Thoracic aorta (tissue), 2 donors: ENCODE data around the gene MYO5A. TPM values are rescaled to one million over a fixed set of nuclear protein-coding genes. Genes with fewer than 3 reads are reported as not detected.

ENCODE experiments used
- ATAC-seq: fragments of 150-250 bp; one replicate; pipeline ENCODE4 v1.8.0; 2017; ENCODE audit warnings: low read depth; ENCODE audit not compliant: insufficient number of reproducible peaks, low FRiP score
- DNase-seq: peaks from one replicate; pipeline ENCODE4 v3.0.0-alpha.2; 2020; ENCODE audit warnings: low spot score
- H3K27ac ChIP-seq, 2 donors: fragments of 200-600 bp; sonication (generic); 1 replicate in 1 of 2; 2 replicates in 1 of 2; pipeline ENCODE4 v1.5.1; 2016; ENCODE audit warnings: mild to moderate bottlenecking in 2 of 2, moderate library complexity in 2 of 2
- H3K27me3 ChIP-seq: fragments of 200-600 bp; sonication (generic); replicated peaks from 2 replicates; pipeline ENCODE4 v1.6.0; 2016; ENCODE audit warnings: mild to moderate bottlenecking; ENCODE audit not compliant: insufficient read depth
- H3K36me3 ChIP-seq: fragments of 200-600 bp; sonication (generic); one replicate; pipeline ENCODE4 v1.5.1; 2016
- H3K4me1 ChIP-seq, 2 donors: fragments of 200-600 bp; sonication (generic); 1 replicate in 1 of 2; 2 replicates in 1 of 2; pipeline versions ENCODE4 v1.5.1 to v1.6.0; 2016; ENCODE audit warnings: low read depth in 2 of 2, mild to moderate bottlenecking in 1 of 2; ENCODE audit not compliant: control insufficient read depth in 1 of 2
- H3K4me3 ChIP-seq: fragments of 200-600 bp; sonication (generic); 2 replicates; pipeline ENCODE4 v1.5.1; 2016; ENCODE audit warnings: mild to moderate bottlenecking
- H3K9me3 ChIP-seq: fragments of 200-600 bp; sonication (generic); 2 replicates; pipeline ENCODE4 v1.5.1; 2016
- total RNA-seq, 2 donors: library from RNA; depleted of rRNA; stranded (reverse); fragments of >200 nt; gene quantifications; one replicate each; pipeline versions ENCODE4 v1.1.0 to v1.2.3, GENCODE V29; 2016
- TF ChIP-seq, protein P1 (sequence below): fragments of 200-600 bp; sonication (generic); IDR thresholded peaks from one replicate; pipeline ENCODE4 v1.5.1; 2019; ENCODE audit warnings: antibody characterized with exemption

Gene MYO5A
- total RNA-seq, 2 donors from 2014 or later: 37.6 to 58.8 TPM

DNA sequence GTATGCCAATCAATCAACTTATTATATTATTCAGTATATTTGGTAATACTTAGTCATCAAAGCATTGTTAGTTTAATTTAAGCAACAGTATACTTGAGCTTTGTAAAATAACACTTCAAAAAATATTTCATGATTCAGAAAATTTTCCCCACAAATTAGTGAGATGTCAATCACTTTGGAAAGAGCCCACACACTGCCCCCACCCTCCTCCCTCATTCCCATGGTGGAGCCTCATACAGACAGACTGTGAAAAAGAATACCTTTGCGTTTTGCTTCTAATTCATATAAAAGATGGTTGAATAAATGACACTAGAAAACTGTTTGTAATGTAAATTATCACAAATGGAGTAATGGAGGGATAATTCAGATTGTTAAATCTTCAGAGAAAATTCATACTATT lies 189.8 kb downstream of the MYO5A start:
- no peak overlapping the region for H3K4me3 ChIP-seq
- TF ChIP-seq, protein P1, sequence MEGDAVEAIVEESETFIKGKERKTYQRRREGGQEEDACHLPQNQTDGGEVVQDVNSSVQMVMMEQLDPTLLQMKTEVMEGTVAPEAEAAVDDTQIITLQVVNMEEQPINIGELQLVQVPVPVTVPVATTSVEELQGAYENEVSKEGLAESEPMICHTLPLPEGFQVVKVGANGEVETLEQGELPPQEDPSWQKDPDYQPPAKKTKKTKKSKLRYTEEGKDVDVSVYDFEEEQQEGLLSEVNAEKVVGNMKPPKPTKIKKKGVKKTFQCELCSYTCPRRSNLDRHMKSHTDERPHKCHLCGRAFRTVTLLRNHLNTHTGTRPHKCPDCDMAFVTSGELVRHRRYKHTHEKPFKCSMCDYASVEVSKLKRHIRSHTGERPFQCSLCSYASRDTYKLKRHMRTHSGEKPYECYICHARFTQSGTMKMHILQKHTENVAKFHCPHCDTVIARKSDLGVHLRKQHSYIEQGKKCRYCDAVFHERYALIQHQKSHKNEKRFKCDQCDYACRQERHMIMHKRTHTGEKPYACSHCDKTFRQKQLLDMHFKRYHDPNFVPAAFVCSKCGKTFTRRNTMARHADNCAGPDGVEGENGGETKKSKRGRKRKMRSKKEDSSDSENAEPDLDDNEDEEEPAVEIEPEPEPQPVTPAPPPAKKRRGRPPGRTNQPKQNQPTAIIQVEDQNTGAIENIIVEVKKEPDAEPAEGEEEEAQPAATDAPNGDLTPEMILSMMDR: no peak
- ATAC-seq (no peak), DNase-seq (no peak)
- no peak overlapping the region for H3K27ac ChIP-seq
- peaks cover 3% of the 10 kb centered on the region for H3K36me3 ChIP-seq
- H3K4me1 ChIP-seq: no peaks in the 10 kb centered on the region
- H3K27me3 ChIP-seq: no peaks in the 10 kb centered on the region
- no peaks in the 10 kb centered on the region for H3K9me3 ChIP-seq

DNA sequence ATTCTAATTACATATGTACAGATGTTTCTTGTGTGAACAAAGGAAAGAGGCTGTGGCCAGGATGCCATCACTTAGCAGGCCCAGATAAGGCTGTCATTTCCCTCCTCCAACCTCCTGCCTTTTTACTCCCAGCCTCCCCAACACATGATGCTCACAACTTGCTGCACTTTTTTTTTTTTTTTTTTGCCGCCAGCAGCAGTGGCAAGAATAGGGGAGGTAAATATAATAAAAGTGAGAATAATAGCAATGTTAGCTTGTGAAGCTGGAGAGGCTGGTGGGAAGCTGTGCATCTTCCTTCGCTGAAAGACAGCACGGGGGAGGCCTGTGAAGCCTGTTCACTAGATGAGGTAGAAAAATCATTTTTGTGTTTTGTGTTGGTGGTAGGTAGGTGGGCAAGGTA lies 190.6 kb downstream of the MYO5A start:
- no peak overlapping the region for H3K4me3 ChIP-seq
- no peak for DNase-seq
- TF ChIP-seq, protein P1: no peak
- H3K27ac ChIP-seq: no peak overlapping the region
- H3K9me3 ChIP-seq: no peaks in the 10 kb centered on the region
- H3K36me3 ChIP-seq: peaks cover 3% of the 10 kb centered on the region
- H3K4me1 ChIP-seq: no peaks in the 10 kb centered on the region
- H3K27me3 ChIP-seq: no peaks in the 10 kb centered on the region
- ATAC-seq: no peak

DNA sequence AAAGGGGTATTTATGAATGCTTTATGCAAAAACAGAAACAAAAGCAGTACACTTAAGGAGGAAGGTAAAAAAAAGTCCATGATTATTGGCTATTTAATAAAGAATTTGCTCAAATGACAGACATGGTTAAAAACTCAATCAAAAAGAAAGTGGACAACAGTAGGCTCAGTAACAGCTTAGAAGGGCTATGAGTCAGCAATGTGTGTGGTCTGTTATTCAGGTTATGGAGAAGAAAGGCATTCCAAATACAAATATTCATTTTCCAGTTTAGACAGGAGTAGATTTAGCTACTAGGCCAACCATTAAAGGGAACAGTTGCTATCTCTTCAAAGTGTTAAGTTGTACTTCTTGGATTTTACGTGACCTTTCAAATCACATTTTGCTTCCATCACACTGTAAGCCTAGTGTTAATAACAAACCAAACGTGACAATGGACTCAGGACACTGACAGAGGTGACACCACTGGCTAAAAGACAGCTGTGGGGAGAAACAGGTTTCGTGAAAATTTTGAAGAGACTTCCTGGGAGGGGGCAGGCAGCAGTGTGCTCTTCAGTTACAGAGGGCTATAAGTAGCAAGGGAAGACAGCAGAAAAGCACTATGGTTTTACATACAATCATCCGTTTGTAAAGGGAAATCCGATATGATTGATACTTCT lies 191.4 kb downstream of the MYO5A start:
- Histone ChIP-seq H3K4me1 (no peaks in the 10 kb centered on the region), H3K27me3 (no peaks in the 10 kb centered on the region), H3K4me3 (no peak overlapping the region), H3K36me3 (peaks cover 3% of the 10 kb centered on the region), H3K9me3 (no peaks in the 10 kb centered on the region), H3K27ac (no peak overlapping the region)
- DNase-seq (no peak), ATAC-seq (no peak)
- TF ChIP-seq, protein P1: no peak

DNA sequence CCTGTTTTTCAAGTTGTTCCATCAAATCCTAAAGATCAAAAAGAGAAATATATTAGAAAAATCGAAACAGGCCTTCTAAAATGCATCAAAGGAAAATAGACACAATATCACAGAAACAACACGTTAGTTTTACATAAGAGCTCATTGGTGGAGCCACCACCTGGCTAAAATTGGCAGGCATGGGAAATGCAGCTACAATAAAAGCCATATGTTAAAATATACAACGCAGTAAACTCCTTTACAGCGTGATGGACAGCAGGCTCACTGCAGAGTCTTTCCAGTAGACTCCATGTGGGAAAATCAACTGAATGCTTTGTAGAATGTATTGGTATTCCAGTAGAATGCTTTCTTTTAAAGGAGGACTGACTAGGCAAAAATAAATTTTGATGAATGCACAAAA lies 192.2 kb downstream of the MYO5A start:
- H3K4me3 ChIP-seq: no peak overlapping the region
- DNase-seq: no peak

DNA sequence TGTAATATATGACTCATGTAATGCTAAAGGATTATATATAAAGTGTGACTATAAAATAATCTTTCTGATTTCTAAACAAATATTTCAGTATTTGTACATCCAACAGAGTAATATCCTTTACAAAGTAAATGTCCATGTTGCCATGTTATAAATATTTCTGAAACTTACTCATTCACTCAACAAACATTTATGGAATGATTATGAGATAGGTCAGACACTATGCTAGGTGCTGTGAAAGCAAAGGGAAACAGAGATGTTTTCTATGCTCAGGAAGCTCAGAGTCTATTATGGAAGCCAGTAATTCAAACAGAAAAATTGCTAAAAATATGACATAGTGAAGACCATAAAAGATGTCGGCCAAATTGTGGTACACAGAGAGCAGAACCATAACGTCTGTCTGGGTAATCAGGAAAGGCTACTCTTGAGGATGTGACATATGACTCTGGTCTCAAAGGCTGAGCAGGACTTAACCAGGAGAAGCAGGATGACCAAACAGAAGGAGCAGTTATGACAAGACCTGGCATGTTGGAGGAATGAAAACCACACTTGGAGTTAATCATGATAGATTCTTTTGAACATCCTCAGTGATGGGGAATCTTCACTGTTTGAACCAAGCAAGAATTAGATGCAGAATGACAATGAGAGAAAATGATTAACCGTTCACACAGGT lies 194.1 kb downstream of the MYO5A start:
- H3K9me3 ChIP-seq: no peaks in the 10 kb centered on the region
- no peaks in the 10 kb centered on the region for H3K27me3 ChIP-seq
- no peaks in the 10 kb centered on the region for H3K4me1 ChIP-seq
- H3K4me3 ChIP-seq: no peak overlapping the region
- ATAC-seq (no peak), DNase-seq (no peak)
- TF ChIP-seq, protein P1: no peak
- H3K36me3 ChIP-seq: peaks cover 7% of the 10 kb centered on the region
- H3K27ac ChIP-seq: no peak overlapping the region

More for the DNA sequence above, 192.2 kb downstream of the MYO5A start:
- H3K4me1 ChIP-seq: no peaks in the 10 kb centered on the region
- H3K36me3 ChIP-seq: peaks cover 3% of the 10 kb centered on the region
- no peaks in the 10 kb centered on the region for H3K9me3 ChIP-seq
- no peak for ATAC-seq
- TF ChIP-seq, protein P1: no peak
- H3K27me3 ChIP-seq: no peaks in the 10 kb centered on the region
- no peak overlapping the region for H3K27ac ChIP-seq
